Kidney (tissue), 14 donors: Measurements from ENCODE around the gene RNF214. TPM values are rescaled to one million over a fixed set of nuclear protein-coding genes. Genes with fewer than 3 reads are reported as not detected.

Experiments used
- DNase-seq, 5 donors: peaks; one replicate each; pipeline ENCODE4 v3.0.0-alpha.2; 2013 to 2020
- FAIRE-seq: peaks from 2 replicates; lab custom pipeline; 2012; peaks lifted over from hg19 to GRCh38; lab: Jason Lieb, UNC
- H3K27ac ChIP-seq, 2 donors: one replicate each; pipeline ENCODE4 v1.7.0; 2013; ENCODE audit warnings: low read depth in 2 of 2, low read length in 2 of 2, inconsistent platforms in 1 of 2
- H3K27me3 ChIP-seq: one replicate; pipeline ENCODE4 v1.7.1; 2013; ENCODE audit warnings: low read length, inconsistent platforms; ENCODE audit not compliant: control insufficient read depth, insufficient read depth
- H3K36me3 ChIP-seq, 3 donors: one replicate each; pipeline versions ENCODE4 v1.7.0 to v1.7.1; 2013; ENCODE audit warnings: low read length in 3 of 3, control low read depth in 1 of 3, inconsistent platforms in 1 of 3; ENCODE audit not compliant: insufficient read depth in 3 of 3, control insufficient read depth in 2 of 3
- H3K4me1 ChIP-seq, 3 donors: one replicate each; pipeline versions ENCODE4 v1.7.0 to v1.7.1; 2013; ENCODE audit warnings: low read length in 3 of 3, inconsistent platforms in 1 of 3, low read depth in 1 of 3; ENCODE audit not compliant: control insufficient read depth in 2 of 3, insufficient read depth in 2 of 3
- H3K4me3 ChIP-seq, 3 donors: one replicate each; pipeline versions ENCODE4 v1.7.0 to v1.8.1; 2013; ENCODE audit warnings: low read length in 3 of 3, control low read depth in 1 of 3, inconsistent platforms in 1 of 3
- H3K9ac ChIP-seq, 3 donors: one replicate each; pipeline versions ENCODE4 v1.7.0 to v1.7.1; 2013; ENCODE audit warnings: low read length in 3 of 3, control low read depth in 1 of 3, inconsistent platforms in 1 of 3
- H3K9me3 ChIP-seq, 3 donors: one replicate each; pipeline versions ENCODE4 v1.7.0 to v1.7.1; 2013; ENCODE audit warnings: low read length in 3 of 3, control low read depth in 1 of 3, inconsistent platforms in 1 of 3; ENCODE audit not compliant: control insufficient read depth in 2 of 3, insufficient read depth in 1 of 3
- CTCF ChIP-seq: IDR thresholded peaks from 3 replicates; pipeline ENCODE4 v1.5.1; 2012; ENCODE audit warnings: mild to moderate bottlenecking, moderate library complexity, borderline replicate concordance; ENCODE audit not compliant: insufficient read depth; ENCODE audit errors: extremely low read depth
- intact Hi-C: fragments of 100-400 bp; cut with DNase I; formaldehyde crosslinking; loops from one replicate; pipeline ENCODE4 v1.11.1; 2022
- polyA plus RNA-seq: library from polyadenylated mRNA; stranded (reverse); fragments of 350-450 nt; fragmentation: Illumina TruSeq; extraction: RNeasy Lipid Tissue Mini Kit (QIAGEN cat#74804); gene quantifications from one replicate; pipeline ENCODE4 v1.2.3, GENCODE V29; 2014; ENCODE audit warnings: low read depth, low replicate concordance; ENCODE audit not compliant: insufficient read depth
- total RNA-seq: library from RNA; stranded (reverse); fragmentation: NEBNext Ultra II Directional; extraction: Animal tissue kit (Norgen Biotek cat#: 25700); gene quantifications from one replicate; pipeline ENCODE4 v1.2.1, GENCODE V29; 2021
- donor health status: control.
- donor health status: control.
- donor health status: control.
- donor health status: control.
- donor health status: control.
- donor health status: DM: yes; HTN: yes; CAD: no.
- donor health status: Normal renal cell carcinoma (clear cell type).

The RNF214 gene
- total and polyA plus RNA-seq, 2 donors from 2014 or later: 8.5 to 24.7 TPM

GRCh38 chr11:117295438-117296137 lies 63.1 kb downstream of the RNF214 start:
- no peaks in the 10 kb centered on the region for H3K9me3 ChIP-seq
- no peak overlapping the region for H3K4me3 ChIP-seq
- peaks cover 3 to 14% (median 8%) of the 10 kb centered on the region in 3 donors for H3K36me3 ChIP-seq
- H3K27me3 ChIP-seq: no peaks in the 10 kb centered on the region
- no peak overlapping the region for H3K9ac ChIP-seq
- FAIRE-seq (no peak), DNase-seq (no peak)
- H3K4me1 ChIP-seq: peaks cover 0 to 15% (median 12%) of the 10 kb centered on the region in 3 donors
- intact Hi-C loops: no loop called here
- H3K27ac ChIP-seq: no peak overlapping the region
- TF ChIP-seq CTCF: no peak

- Histone ChIP-seq H3K36me3 (peaks cover 2 to 8% (median 5%) of the 10 kb centered on the region in 3 donors), H3K9ac (no peak overlapping the region), H3K27ac (no peak overlapping the region), H3K4me1 (peaks cover 0 to 19% (median 12%) of the 10 kb centered on the region in 3 donors), H3K4me3 (no peak overlapping the region), H3K27me3 (no peaks in the 10 kb centered on the region), H3K9me3 (no peaks in the 10 kb centered on the region)
- intact Hi-C loops: no loop called here
- DNase-seq (no peak), FAIRE-seq (no peak)
- no peak for TF ChIP-seq CTCF
These were observed 64.4 kb downstream of the RNF214 start for GRCh38 chr11:117296881-117297280.

GRCh38 chr11:117298195-117298594 lies 65.7 kb downstream of the RNF214 start:
- H3K9ac ChIP-seq: no peak overlapping the region
- FAIRE-seq: no peak
- intact Hi-C loops: no loop called here
- H3K27me3 ChIP-seq: no peaks in the 10 kb centered on the region
- DNase-seq: no peak
- H3K4me1 ChIP-seq: peaks cover 0 to 19% (median 12%) of the 10 kb centered on the region in 3 donors
- H3K27ac ChIP-seq: no peak overlapping the region
- peaks cover 0 to 8% (median 3%) of the 10 kb centered on the region in 3 donors for H3K36me3 ChIP-seq
- no peak for TF ChIP-seq CTCF
- no peak overlapping the region for H3K4me3 ChIP-seq
- no peaks in the 10 kb centered on the region for H3K9me3 ChIP-seq
